ENCODE data around the gene SGMS2.
A peak's percentile ranks its signal among the peaks of the same experiment; 100 is the strongest.

Gene SGMS2

DNA sequence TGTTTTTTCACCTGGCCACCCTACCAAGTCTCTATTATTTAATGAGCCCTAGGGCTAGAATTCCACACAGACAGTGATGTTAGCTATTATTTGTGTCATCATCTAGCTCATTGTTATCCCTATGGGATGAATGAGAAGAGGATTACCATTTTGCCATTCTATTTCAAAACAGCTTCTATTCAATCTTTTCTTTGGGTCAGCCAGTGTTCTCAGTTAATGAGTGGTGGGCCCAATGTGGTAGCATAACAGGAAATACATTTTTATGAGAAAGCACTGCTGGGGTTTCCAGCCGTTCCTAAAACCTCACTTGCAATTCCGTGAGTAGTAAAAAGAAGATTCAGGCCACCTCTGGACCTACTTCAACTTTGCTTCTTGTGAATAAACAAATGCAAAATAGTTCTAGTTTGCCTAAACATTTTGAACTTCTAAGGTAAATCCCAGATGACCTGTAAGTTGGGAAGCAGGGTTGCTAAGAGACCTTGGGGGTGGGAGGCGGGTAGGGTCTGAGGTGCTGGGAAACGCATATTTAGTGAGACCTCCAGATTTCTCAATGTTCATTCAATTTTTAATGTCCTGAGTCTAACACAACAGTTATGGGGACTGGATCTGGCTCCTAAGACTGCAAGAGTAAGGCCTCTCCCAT is 81.8 kb downstream of the SGMS2 start:
- POLR2A ChIA-PET = no interaction called here
- DNase-seq (ENCODE audit: extremely low spot score) = no peak
- no peak for TF ChIP-seq ZNF384 (IDR thresholded peaks at IDR 0.05)
- TF ChIP-seq HDGF (IDR thresholded peaks at IDR 0.05; ENCODE audit: borderline replicate concordance) = no peak
- TF ChIP-seq ARNT (IDR thresholded peaks at IDR 0.05) = no peak
- no peak for TF ChIP-seq NFRKB (IDR thresholded peaks at IDR 0.05)
- no peak for TF ChIP-seq SP1 (IDR thresholded peaks at IDR 0.05)
- no peak for TF ChIP-seq FOXA1 (IDR thresholded peaks at IDR 0.05)
- no peak for TF ChIP-seq L3MBTL2 (conservative IDR thresholded peaks at IDR 0.05)
- TF ChIP-seq LEF1 (IDR thresholded peaks at IDR 0.05; ENCODE audit: borderline replicate concordance) = no peak
- CTCF ChIA-PET = no interaction called here

DNA sequence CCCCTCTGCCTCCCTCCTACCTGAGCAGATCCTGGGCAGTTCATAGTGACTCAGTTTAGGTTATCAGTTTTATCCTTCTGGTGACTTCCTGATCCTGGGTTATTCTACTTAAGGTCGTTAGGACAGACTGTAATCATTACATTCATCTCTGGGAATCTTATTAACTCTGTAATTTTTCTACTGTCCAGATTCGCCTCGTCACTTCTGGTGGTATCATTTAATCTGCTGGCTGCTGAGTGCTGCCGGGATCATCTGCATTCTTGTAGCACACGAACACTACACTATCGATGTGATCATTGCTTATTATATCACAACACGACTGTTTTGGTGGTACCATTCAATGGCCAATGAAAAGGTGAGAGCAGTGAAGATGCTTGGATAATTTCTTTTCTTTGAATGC is 83.6 kb downstream of the SGMS2 start:
- POLR2A ChIA-PET = interaction anchor here (1.5 kb wide), 1 partner anchor 84 kb away, joined by 4 read pairs; the partner anchor contains the start of gene SGMS2
- TF ChIP-seq L3MBTL2 (conservative IDR thresholded peaks at IDR 0.05) (no peak), SUZ12 (IDR thresholded peaks at IDR 0.05) (no peak), LEF1 (IDR thresholded peaks at IDR 0.05; ENCODE audit: borderline replicate concordance) (no peak), FOXA1 (IDR thresholded peaks at IDR 0.05) (no peak), ELF4 (IDR thresholded peaks at IDR 0.05) (no peak), CTBP1 (IDR thresholded peaks at IDR 0.05; ENCODE audit: borderline replicate concordance) (no peak), ARNT (IDR thresholded peaks at IDR 0.05) (no peak), SP1 (IDR thresholded peaks at IDR 0.05) (no peak), ZNF384 (IDR thresholded peaks at IDR 0.05) (no peak), HDGF (IDR thresholded peaks at IDR 0.05; ENCODE audit: borderline replicate concordance) (no peak), NFRKB (IDR thresholded peaks at IDR 0.05) (no peak), FOXK2 (IDR thresholded peaks at IDR 0.05) (no peak), BHLHE40 (IDR thresholded peaks at IDR 0.05; ENCODE audit: borderline replicate concordance) (no peak), FOXM1 (IDR thresholded peaks at IDR 0.05; ENCODE audit: borderline replicate concordance) (no peak), TARDBP (IDR thresholded peaks at IDR 0.05) (no peak)
- TF ChIP-seq, protein P1, sequence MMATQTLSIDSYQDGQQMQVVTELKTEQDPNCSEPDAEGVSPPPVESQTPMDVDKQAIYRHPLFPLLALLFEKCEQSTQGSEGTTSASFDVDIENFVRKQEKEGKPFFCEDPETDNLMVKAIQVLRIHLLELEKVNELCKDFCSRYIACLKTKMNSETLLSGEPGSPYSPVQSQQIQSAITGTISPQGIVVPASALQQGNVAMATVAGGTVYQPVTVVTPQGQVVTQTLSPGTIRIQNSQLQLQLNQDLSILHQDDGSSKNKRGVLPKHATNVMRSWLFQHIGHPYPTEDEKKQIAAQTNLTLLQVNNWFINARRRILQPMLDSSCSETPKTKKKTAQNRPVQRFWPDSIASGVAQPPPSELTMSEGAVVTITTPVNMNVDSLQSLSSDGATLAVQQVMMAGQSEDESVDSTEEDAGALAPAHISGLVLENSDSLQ (IDR thresholded peaks at IDR 0.05) = no peak
- CTCF ChIA-PET = no interaction called here
- DNase-seq (ENCODE audit: extremely low spot score) = no peak

DNA sequence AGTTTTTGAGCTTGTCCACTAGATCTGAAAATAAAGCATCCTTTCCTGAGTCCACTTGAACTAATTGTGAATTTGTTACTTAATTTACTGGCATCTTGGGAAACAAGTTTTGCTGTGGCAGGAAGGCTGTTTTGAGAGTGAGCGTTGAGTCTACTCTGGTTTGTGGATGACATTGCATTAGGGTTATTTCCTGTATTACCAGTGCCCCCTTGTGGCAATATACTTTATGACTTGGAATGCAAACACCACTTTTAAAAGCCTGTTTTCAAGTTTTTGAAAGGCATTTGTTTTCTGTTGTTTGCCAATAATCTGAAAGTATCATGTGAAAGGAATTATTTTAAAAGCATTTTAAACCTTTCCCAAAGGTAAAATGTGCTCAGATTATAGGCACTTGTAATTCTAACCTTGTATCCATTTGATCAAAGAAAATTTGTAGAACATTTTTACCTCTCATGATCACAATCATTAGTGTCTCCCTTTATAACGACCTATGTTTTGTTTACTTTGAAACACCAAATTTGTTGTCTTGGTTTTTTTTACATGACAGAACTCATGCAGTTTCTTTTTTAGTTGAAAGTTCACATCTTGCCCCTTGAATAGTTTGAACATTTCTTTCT is 88.7 kb downstream of the SGMS2 start:
- TF ChIP-seq FOXA1 (IDR thresholded peaks at IDR 0.05) = no peak
- TF ChIP-seq ARNT (IDR thresholded peaks at IDR 0.05) = no peak
- TF ChIP-seq FOXK2 (IDR thresholded peaks at IDR 0.05) = no peak
- TF ChIP-seq FOXM1 (IDR thresholded peaks at IDR 0.05; ENCODE audit: borderline replicate concordance) = no peak
- TF ChIP-seq TARDBP (IDR thresholded peaks at IDR 0.05) = no peak
- TF ChIP-seq, protein P1 (IDR thresholded peaks at IDR 0.05) = no peak
- TF ChIP-seq ZNF384 (IDR thresholded peaks at IDR 0.05) = no peak
- no peak for TF ChIP-seq ELF4 (IDR thresholded peaks at IDR 0.05)
- TF ChIP-seq BHLHE40 (IDR thresholded peaks at IDR 0.05; ENCODE audit: borderline replicate concordance) = no peak
- TF ChIP-seq NFRKB (IDR thresholded peaks at IDR 0.05) = no peak
- no peak for TF ChIP-seq SP1 (IDR thresholded peaks at IDR 0.05)
- no peak for TF ChIP-seq SUZ12 (IDR thresholded peaks at IDR 0.05)
- TF ChIP-seq L3MBTL2 (conservative IDR thresholded peaks at IDR 0.05) = no peak
- TF ChIP-seq CTBP1 (IDR thresholded peaks at IDR 0.05; ENCODE audit: borderline replicate concordance) = no peak
- TF ChIP-seq HDGF (IDR thresholded peaks at IDR 0.05; ENCODE audit: borderline replicate concordance) = no peak
- TF ChIP-seq LEF1 (IDR thresholded peaks at IDR 0.05; ENCODE audit: borderline replicate concordance) = no peak
- DNase-seq (ENCODE audit: extremely low spot score) = peak; percentile 52
- POLR2A ChIA-PET = no interaction called here
- CTCF ChIA-PET = interaction anchor here (0.7 to 1.3 kb wide), 3 partner anchors 155 to 339 kb away, joined by 3 to 5 read pairs (median 4); no protein-coding TSS in a partner anchor

DNA sequence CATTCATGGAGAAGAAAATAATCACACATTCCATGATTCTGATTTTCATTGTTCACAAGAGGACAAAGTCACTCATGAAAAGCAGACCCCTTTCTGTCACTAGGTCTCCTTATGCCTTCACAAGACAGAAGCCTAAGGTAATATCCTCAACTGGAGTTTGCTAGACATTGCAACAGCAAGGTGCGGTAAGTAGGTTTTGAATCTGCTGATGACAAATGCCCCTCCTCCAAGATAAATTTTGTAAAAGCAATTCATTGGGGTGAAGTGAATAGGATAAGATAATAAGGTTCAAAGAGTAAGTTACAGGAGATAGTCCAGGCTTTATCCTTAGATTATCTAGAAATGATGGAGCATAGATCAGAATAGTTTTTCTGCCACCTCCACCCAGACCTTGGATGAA is 90.5 kb downstream of the SGMS2 start:
- no peak for DNase-seq (ENCODE audit: extremely low spot score)
- ChIA-PET POLR2A (no interaction called here), CTCF (interaction anchor here (0.7 to 1.3 kb wide), 2 partner anchors 150 to 157 kb away, joined by 3 to 5 read pairs; no protein-coding TSS in a partner anchor)
- TF ChIP-seq FOXA1 (IDR thresholded peaks at IDR 0.05) = no peak
- TF ChIP-seq CTBP1 (IDR thresholded peaks at IDR 0.05; ENCODE audit: borderline replicate concordance) = no peak
- no peak for TF ChIP-seq BHLHE40 (IDR thresholded peaks at IDR 0.05; ENCODE audit: borderline replicate concordance)
- no peak for TF ChIP-seq FOXK2 (IDR thresholded peaks at IDR 0.05)
- TF ChIP-seq HDGF (IDR thresholded peaks at IDR 0.05; ENCODE audit: borderline replicate concordance) = no peak
- no peak for TF ChIP-seq ZNF384 (IDR thresholded peaks at IDR 0.05)
- TF ChIP-seq ARNT (IDR thresholded peaks at IDR 0.05) = no peak
- TF ChIP-seq L3MBTL2 (conservative IDR thresholded peaks at IDR 0.05) = no peak
- no peak for TF ChIP-seq ELF4 (IDR thresholded peaks at IDR 0.05)
- no peak for TF ChIP-seq FOXM1 (IDR thresholded peaks at IDR 0.05; ENCODE audit: borderline replicate concordance)
- TF ChIP-seq LEF1 (IDR thresholded peaks at IDR 0.05; ENCODE audit: borderline replicate concordance) = no peak
- no peak for TF ChIP-seq TARDBP (IDR thresholded peaks at IDR 0.05)
- no peak for TF ChIP-seq NFRKB (IDR thresholded peaks at IDR 0.05)
- TF ChIP-seq SUZ12 (IDR thresholded peaks at IDR 0.05) = no peak
- no peak for TF ChIP-seq SP1 (IDR thresholded peaks at IDR 0.05)

DNA sequence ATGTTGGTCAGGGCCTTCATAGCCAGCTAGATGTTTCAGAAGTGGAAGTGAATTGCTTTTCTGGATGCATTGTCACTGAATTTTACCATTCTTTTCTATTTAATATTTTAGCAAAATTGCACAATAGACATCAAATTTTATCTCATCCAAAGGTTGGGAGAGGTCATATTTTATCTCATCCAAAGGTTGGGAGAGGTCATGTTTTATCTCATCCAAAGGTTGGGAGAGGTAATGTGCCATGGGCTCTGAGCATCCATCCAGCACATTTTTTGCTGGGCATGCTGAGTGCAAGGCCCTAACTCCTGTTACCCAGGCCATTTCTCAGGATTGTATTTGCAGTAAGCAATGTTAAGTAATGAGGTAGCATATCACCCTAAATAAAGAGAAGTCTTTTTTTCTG is 91.9 kb downstream of the SGMS2 start:
- no peak for DNase-seq (ENCODE audit: extremely low spot score)
- ChIA-PET POLR2A (no interaction called here), CTCF (interaction anchor here (1.3 kb wide), 1 partner anchor 158 kb away, joined by 5 read pairs; no protein-coding TSS in a partner anchor)
- no peak for TF ChIP-seq LEF1 (IDR thresholded peaks at IDR 0.05; ENCODE audit: borderline replicate concordance)
- no peak for TF ChIP-seq SUZ12 (IDR thresholded peaks at IDR 0.05)
- no peak for TF ChIP-seq FOXK2 (IDR thresholded peaks at IDR 0.05)
- TF ChIP-seq FOXM1 (IDR thresholded peaks at IDR 0.05; ENCODE audit: borderline replicate concordance) = no peak
- no peak for TF ChIP-seq ZNF384 (IDR thresholded peaks at IDR 0.05)
- no peak for TF ChIP-seq L3MBTL2 (conservative IDR thresholded peaks at IDR 0.05)
- TF ChIP-seq SP1 (IDR thresholded peaks at IDR 0.05) = no peak
- TF ChIP-seq, protein P1 (IDR thresholded peaks at IDR 0.05) = no peak
- TF ChIP-seq FOXA1 (IDR thresholded peaks at IDR 0.05) = no peak
- no peak for TF ChIP-seq CTBP1 (IDR thresholded peaks at IDR 0.05; ENCODE audit: borderline replicate concordance)
- no peak for TF ChIP-seq NFRKB (IDR thresholded peaks at IDR 0.05)
- TF ChIP-seq HDGF (IDR thresholded peaks at IDR 0.05; ENCODE audit: borderline replicate concordance) = no peak
- no peak for TF ChIP-seq TARDBP (IDR thresholded peaks at IDR 0.05)
- no peak for TF ChIP-seq ELF4 (IDR thresholded peaks at IDR 0.05)

Data from HEK293T (cell line).